NCI-H524 treated with DMSO at 0.1 percent for 48 hours (cell line): Measurements from ENCODE around the gene ZNF839.

Experiments
- DNase-seq: peaks from one replicate; lab custom pipeline; 2025; lab: John Stamatoyannopoulos, UW

The ZNF839 gene

DNA sequence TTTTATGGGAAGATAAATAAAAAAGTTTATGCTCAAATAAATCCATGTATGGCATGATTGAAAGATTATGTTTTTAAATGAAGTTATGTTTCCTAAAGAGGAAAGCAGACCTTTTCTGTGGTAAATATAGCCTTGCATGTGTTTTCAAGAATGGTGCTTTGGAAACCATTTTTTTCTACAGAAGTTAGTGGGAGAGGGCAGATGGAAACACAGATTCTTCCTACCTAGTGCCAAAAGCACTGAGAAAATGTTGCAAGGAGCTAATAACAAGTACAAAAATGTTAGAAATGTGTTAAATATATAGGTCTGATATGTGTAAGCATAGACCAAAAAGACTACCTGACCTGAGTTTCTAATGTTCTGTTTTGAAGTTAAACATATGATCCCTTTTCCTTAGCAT, 67.5 kb downstream of the ZNF839 start:
- DNase-seq, result no peak

DNA sequence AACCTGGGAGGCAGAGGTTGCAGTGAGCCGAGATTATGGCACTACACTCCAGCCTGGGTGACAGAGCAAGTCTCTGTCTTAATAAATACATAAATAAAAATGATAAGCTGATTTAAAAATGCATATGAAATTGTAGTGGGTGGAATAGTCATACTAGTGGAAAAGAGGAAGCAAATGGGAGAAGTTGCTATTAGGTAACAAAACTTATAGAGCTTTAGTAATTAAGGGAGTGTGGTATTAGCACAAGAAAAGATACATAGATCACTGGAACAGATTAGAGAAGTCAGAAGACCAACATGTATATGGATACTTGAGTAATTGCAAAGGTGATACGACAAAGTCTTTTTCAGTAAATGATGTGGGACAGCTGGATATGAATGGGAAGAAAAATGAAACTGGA, 69.7 kb downstream of the ZNF839 start:
- no peak for DNase-seq

DNA sequence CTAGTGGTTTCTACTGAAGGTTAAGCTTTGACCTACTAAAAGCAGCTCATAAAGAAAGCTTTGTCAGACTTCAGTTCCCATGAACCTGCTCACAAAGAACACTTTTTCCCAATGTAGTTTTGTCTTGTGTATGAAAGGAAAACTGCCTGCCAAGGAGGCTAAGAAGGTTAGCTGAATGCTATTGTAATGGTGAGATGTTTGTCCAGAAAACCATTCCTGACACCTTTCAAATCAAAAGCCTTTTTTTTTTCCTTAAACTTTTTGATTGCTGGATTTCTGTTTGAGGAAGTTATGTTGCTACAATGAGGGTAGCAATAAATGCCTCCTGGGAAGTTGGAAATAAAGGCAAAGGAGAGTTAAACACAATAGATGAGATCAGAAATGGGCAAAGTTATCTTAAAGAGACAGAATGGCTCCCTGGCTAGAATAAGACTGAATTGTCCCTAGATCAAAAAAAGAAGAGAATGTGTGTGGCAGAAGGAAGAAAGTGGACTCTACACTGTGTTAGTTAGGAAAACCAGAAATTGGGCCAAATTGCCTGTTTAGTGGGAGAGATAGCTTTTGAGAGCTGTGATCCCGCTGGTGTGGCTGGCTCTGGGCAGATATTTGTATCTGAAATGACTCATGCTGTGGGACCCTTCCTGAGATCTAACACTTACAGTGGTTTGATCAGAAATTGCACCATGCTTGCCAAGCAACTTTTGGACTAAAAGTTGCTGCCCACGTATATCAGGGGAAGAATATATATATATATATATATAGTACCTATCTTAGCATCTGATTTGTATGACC, 70.7 kb downstream of the ZNF839 start:
- no peak for DNase-seq
